Adrenal gland (tissue), 12 donors: ENCODE results near the gene C8B. TPM values are rescaled to one million over a fixed set of nuclear protein-coding genes. Genes with fewer than 3 reads are reported as not detected.

Experiments used
- DNase-seq, 7 donors: peaks; one replicate each; pipeline ENCODE4 v3.0.0-alpha.2; 2019 to 2020
- H3K27ac ChIP-seq, 5 donors: fragments of 200-600 bp; sonication (generic) in 4 of 5; 1 replicate in 3 of 5; 2 replicates in 2 of 5; pipeline versions ENCODE4 v1.5.1 to v1.8.0; 2016 to 2020; ENCODE audit warnings: mild to moderate bottlenecking in 1 of 5
- H3K27me3 ChIP-seq: fragments of 200-600 bp; 2 replicates; pipeline ENCODE4 v1.8.0; 2021
- H3K36me3 ChIP-seq, 2 donors: fragments of 200-600 bp; replicated peaks in 1 of 2; 1 replicate in 1 of 2; 2 replicates in 1 of 2; pipeline versions ENCODE4 v1.5.1 to v1.8.0; 2018 to 2022
- H3K4me1 ChIP-seq, 2 donors: fragments of 200-600 bp; replicated peaks in 1 of 2; 1 replicate in 1 of 2; 2 replicates in 1 of 2; pipeline versions ENCODE4 v1.5.1 to v1.8.0; 2018 to 2021
- H3K4me3 ChIP-seq, 4 donors: fragments of 200-600 bp; sonication (generic) in 3 of 4; one replicate each; pipeline ENCODE4 v1.5.1; 2016 to 2018
- H3K9me3 ChIP-seq, 3 donors: fragments of 200-600 bp; sonication (generic) in 1 of 3; replicated peaks in 1 of 3; 1 replicate in 2 of 3; 2 replicates in 1 of 3; pipeline versions ENCODE4 v1.5.1 to v1.8.0; 2016 to 2021
- POLR2A ChIP-seq, 2 donors: fragments of 450-650 bp; IDR thresholded peaks; one replicate each; pipeline ENCODE4 v1.6.1; 2017; ENCODE audit warnings: antibody characterized with exemption in 2 of 2, mild to moderate bottlenecking in 2 of 2, moderate library complexity in 1 of 2
- WGBS, 4 donors: extraction: QIAGEN DNeasy Blood & Tissue Kit in 2 of 4; methylation state at CpG; one replicate each; pipeline versions ENCODE4 v1.1.5 to v1.1.7; 2013 to 2017; 5-methylcytosine and 5-hydroxymethylcytosine counted together
- intact Hi-C, 2 donors: fragments of 100-400 bp; cut with DNase I; formaldehyde crosslinking; loops; one replicate each; pipeline versions ENCODE4 v1.14.1 to v1.15.0; 2022 to 2023
- polyA plus RNA-seq, 3 donors: library from polyadenylated mRNA; stranded (reverse); fragments of 200-250 nt in 2 of 3; fragments of 350-450 nt in 1 of 3; fragmentation: Illumina TruSeq in 1 of 3; extraction: RNeasy Lipid Tissue Mini Kit (QIAGEN cat#74804) in 1 of 3; gene quantifications; one replicate each; pipeline ENCODE4 v1.2.3, GENCODE V29; 2013 to 2014
- total RNA-seq, 9 donors: library from RNA; depleted of rRNA in 4 of 9; stranded (reverse); fragments of >200 nt in 4 of 9; fragments of 120-200 nt in 1 of 9; fragmentation: NEBNext Ultra II Directional in 1 of 9; extraction: Animal tissue kit (Norgen Biotek cat#: 25700) in 1 of 9; gene quantifications; one replicate each; pipeline versions ENCODE4 v1.1.0 to v1.2.4, GENCODE V29; 2013 to 2023
- TF ChIP-seq, protein P1 (sequence below), 6 experiments: fragments of 450-650 bp in 4 of 6; fragments of 200-600 bp in 2 of 6; sonication (generic) in 1 of 6; IDR thresholded peaks; 1 replicate in 5 of 6; 2 replicates in 1 of 6; pipeline versions ENCODE4 v1.5.1 to v1.8.0; 2016 to 2021; ENCODE audit warnings: antibody characterized with exemption in 6 of 6, mild to moderate bottlenecking in 2 of 6, moderate library complexity in 1 of 6
- donor health status: healthy with polysubstance abuse.
- donor health status: Bipolar disorder and iron deficiency.
- donor health status: DM: yes; HTN: yes; CAD: no.
- donor health status: DM: no; HTN: no; CAD: no.
- donor health status: DM: no; HTN: no; CAD: no.
- donor health status: DM: yes; HTN: yes; CAD: no.

C8B gene
- total and polyA plus RNA-seq, 12 donors: 0.03 TPM; not detected in 11

DNA sequence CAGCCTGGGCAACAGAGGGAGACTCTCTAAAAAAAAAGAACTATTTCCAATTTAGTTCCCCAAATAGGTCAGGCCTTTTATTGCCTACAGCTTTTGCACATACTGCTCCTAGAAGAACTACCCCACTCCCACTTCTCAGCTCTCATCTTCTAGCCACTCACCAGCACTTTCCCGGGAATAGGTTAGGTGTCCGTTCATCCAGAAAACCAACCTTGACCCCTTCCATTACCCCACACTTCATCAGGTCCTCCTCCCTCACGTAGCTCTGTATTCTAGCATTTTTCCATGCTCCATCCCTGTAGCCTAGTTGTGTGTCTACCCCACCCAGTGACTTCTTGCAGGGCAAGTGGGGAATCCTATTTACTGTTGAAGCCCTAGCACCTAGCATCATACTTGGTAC is 42.6 kb downstream of the C8B start:
- no peak overlapping the region for H3K27ac ChIP-seq
- H3K9me3 ChIP-seq: no peaks in the 10 kb centered on the region
- no peak for DNase-seq
- 39 to 69% (median 58%) methylated on average over 3 of the region's 3 CpGs for WGBS, 4 donors
- H3K4me1 ChIP-seq: no peaks in the 10 kb centered on the region
- no peaks in the 10 kb centered on the region for H3K27me3 ChIP-seq
- H3K36me3 ChIP-seq: no peaks in the 10 kb centered on the region
- H3K4me3 ChIP-seq: no peak overlapping the region
- intact Hi-C loops: no loop called here
- TF ChIP-seq, protein P1, sequence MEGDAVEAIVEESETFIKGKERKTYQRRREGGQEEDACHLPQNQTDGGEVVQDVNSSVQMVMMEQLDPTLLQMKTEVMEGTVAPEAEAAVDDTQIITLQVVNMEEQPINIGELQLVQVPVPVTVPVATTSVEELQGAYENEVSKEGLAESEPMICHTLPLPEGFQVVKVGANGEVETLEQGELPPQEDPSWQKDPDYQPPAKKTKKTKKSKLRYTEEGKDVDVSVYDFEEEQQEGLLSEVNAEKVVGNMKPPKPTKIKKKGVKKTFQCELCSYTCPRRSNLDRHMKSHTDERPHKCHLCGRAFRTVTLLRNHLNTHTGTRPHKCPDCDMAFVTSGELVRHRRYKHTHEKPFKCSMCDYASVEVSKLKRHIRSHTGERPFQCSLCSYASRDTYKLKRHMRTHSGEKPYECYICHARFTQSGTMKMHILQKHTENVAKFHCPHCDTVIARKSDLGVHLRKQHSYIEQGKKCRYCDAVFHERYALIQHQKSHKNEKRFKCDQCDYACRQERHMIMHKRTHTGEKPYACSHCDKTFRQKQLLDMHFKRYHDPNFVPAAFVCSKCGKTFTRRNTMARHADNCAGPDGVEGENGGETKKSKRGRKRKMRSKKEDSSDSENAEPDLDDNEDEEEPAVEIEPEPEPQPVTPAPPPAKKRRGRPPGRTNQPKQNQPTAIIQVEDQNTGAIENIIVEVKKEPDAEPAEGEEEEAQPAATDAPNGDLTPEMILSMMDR (IDR thresholded peaks at IDR 0.05): no peak
- no peak for TF ChIP-seq POLR2A (IDR thresholded peaks at IDR 0.05)

- no peaks in the 10 kb centered on the region for H3K36me3 ChIP-seq
- DNase-seq: no peak
- no peak overlapping the region for H3K4me3 ChIP-seq
- TF ChIP-seq, protein P1 (IDR thresholded peaks at IDR 0.05): no peak
- no peak for TF ChIP-seq POLR2A (IDR thresholded peaks at IDR 0.05)
- no peak overlapping the region for H3K27ac ChIP-seq
- WGBS, 4 donors: 83 to 100% (median 93%) methylated on average over 1 of the region's 1 CpG
- intact Hi-C loops: no loop called here
- H3K4me1 ChIP-seq: no peaks in the 10 kb centered on the region
- no peaks in the 10 kb centered on the region for H3K27me3 ChIP-seq
- H3K9me3 ChIP-seq: no peaks in the 10 kb centered on the region
These were observed 43.3 kb downstream of the C8B start for GRCh38 chr1:56922507-56922906.

GRCh38 chr1:56922070-56922469 is 43.7 kb downstream of the C8B start:
- DNase-seq: no peak
- 85 to 88% (median 86%) methylated on average over 4 of the region's 4 CpGs for WGBS, 4 donors
- TF ChIP-seq, protein P1 (IDR thresholded peaks at IDR 0.05): no peak
- TF ChIP-seq POLR2A (IDR thresholded peaks at IDR 0.05): no peak
- intact Hi-C loops: no loop called here
- no peaks in the 10 kb centered on the region for H3K27me3 ChIP-seq
- H3K4me1 ChIP-seq: no peaks in the 10 kb centered on the region
- no peak overlapping the region for H3K4me3 ChIP-seq
- H3K9me3 ChIP-seq: no peaks in the 10 kb centered on the region
- H3K27ac ChIP-seq: no peak overlapping the region
- no peaks in the 10 kb centered on the region for H3K36me3 ChIP-seq

- TF ChIP-seq, protein P1 (IDR thresholded peaks at IDR 0.05): no peak
- TF ChIP-seq POLR2A (IDR thresholded peaks at IDR 0.05): no peak
- H3K4me1 ChIP-seq: no peaks in the 10 kb centered on the region
- DNase-seq: no peak
- H3K27ac ChIP-seq: no peak overlapping the region
- 26 to 53% (median 35%) methylated on average over 1 of the region's 1 CpG for WGBS, 4 donors
- no peaks in the 10 kb centered on the region for H3K9me3 ChIP-seq
- H3K27me3 ChIP-seq: no peaks in the 10 kb centered on the region
- H3K4me3 ChIP-seq: no peak overlapping the region
- intact Hi-C loops: no loop called here
- no peaks in the 10 kb centered on the region for H3K36me3 ChIP-seq
These were observed 44.3 kb downstream of the C8B start for GRCh38 chr1:56921479-56921878.
